Heart left ventricle (tissue), 13 donors: Measurements from ENCODE around the gene VTI1A.

Experiments used
- CTCF ChIP-seq, 12 donors: fragments of 200-600 bp; sonication (generic) in 4 of 12; IDR thresholded peaks; one replicate each; pipeline versions ENCODE4 v1.5.0 to v1.8.0; 2018 to 2022; ENCODE audit warnings: antibody characterized with exemption in 12 of 12, mild to moderate bottlenecking in 5 of 12
- POLR2A ChIP-seq, 2 donors: fragments of 450-650 bp; IDR thresholded peaks; one replicate each; pipeline ENCODE4 v1.6.1; 2017; ENCODE audit warnings: antibody characterized with exemption in 2 of 2, mild to moderate bottlenecking in 2 of 2, moderate library complexity in 2 of 2
- donor health status: ischemic (EF 13 %, LVEDD 7.1; RV severe dilation, severe dysfunction).
- donor health status: DM: no; HTN: yes; CAD: no.
- donor health status: DM: no; HTN: no; CAD: no.
- donor health status: ischemic (EF 25% LVEDD 6.9; RV normal size, moderate dysfunction).
- donor health status: ischemic (EF 25% LVEDD 5.7; RV mildly dilated, moderate dysfunction).
- donor health status: ischemic (EF 35%, LVEDD 5.7; RV mildly dilated, moderate dysfunction).
- donor health status: nonischemic (EF 11% LVEDD 7.7; RV severe dilation, severe dysfunction).
- donor health status: DM: yes; HTN: yes; CAD: no.
- donor health status: PGD.
- donor health status: ischemic (EF 29% LVEDD 5.4; RV normal size, mild dysfunction).
- donor health status: nonischemic (EF 23%, LVEDD 6.1; RV moderate dilation, normal function).

- TF ChIP-seq CTCF (IDR thresholded peaks at IDR 0.05) (no peak), POLR2A (IDR thresholded peaks at IDR 0.05) (no peak)
Measured at GRCh38 chr10:112402917-112403316, 44.1 kb upstream of the VTI1A start.
